EL (cell line): Measurements from ENCODE around the gene ADD3.
A peak's percentile ranks its signal among the peaks of the same experiment; 100 is the strongest.

Experiments
- DNase-seq: peaks from one replicate; pipeline ENCODE4 v3.0.0-alpha.2; 2016

The ADD3 gene

GRCh38 chr10:110006358-110007160 lies 1.2 kb upstream of the ADD3 start:
- peak; percentile 86 for DNase-seq

- DNase-seq: no peak
Measured at GRCh38 chr10:110007161-110007700, 553 bp upstream of the ADD3 start.

- no peak for DNase-seq
Measured at GRCh38 chr10:110008518-110009339, 945 bp downstream of the ADD3 start.

GRCh38 chr10:110009736-110010475 lies 2.1 kb downstream of the ADD3 start:
- no peak for DNase-seq

- DNase-seq: no peak
Measured at GRCh38 chr10:110010486-110011378, 2.9 kb downstream of the ADD3 start.

- DNase-seq: no peak
Measured at GRCh38 chr10:110011681-110012080, 3.9 kb downstream of the ADD3 start.

GRCh38 chr10:110013630-110014293 lies 6.0 kb downstream of the ADD3 start:
- DNase-seq: no peak

GRCh38 chr10:110016039-110016438 lies 8.3 kb downstream of the ADD3 start:
- DNase-seq: no peak

GRCh38 chr10:110017052-110017451 lies 9.3 kb downstream of the ADD3 start:
- DNase-seq: no peak

- no peak for DNase-seq
Measured at GRCh38 chr10:110017907-110018306, 10.1 kb downstream of the ADD3 start.

- no peak for DNase-seq
Measured at GRCh38 chr10:110020265-110020664, 12.5 kb downstream of the ADD3 start.

- no peak for DNase-seq
Measured at GRCh38 chr10:110022716-110023504, 15.1 kb downstream of the ADD3 start.

- no peak for DNase-seq
Measured at GRCh38 chr10:110023785-110024465, 16.1 kb downstream of the ADD3 start.

GRCh38 chr10:110029450-110029849 lies 21.7 kb downstream of the ADD3 start:
- no peak for DNase-seq

- DNase-seq: no peak
Measured at GRCh38 chr10:110032801-110033700, 25.3 kb downstream of the ADD3 start.

GRCh38 chr10:110033701-110034235 lies 26.0 kb downstream of the ADD3 start:
- DNase-seq: no peak

- DNase-seq: peak; percentile 18
Measured at GRCh38 chr10:110034596-110034995, 26.8 kb downstream of the ADD3 start.

- no peak for DNase-seq
Measured at GRCh38 chr10:110035070-110035921, 27.5 kb downstream of the ADD3 start.
